Hepatocyte (in vitro differentiated cells): ENCODE results near the gene CPEB3.

Experiments
- EZH2 ChIP-seq: fragments of 200-600 bp; sonication (generic); IDR thresholded peaks from 2 replicates; pipeline ENCODE4 v1.6.1; 2016; ENCODE audit warnings: antibody characterized with exemption, mild to moderate bottlenecking, borderline replicate concordance
- TF ChIP-seq, protein P1 (sequence below): fragments of 200-600 bp; sonication (generic); IDR thresholded peaks from 2 replicates; pipeline ENCODE4 v1.5.1; 2016; ENCODE audit warnings: antibody characterized with exemption, mild to moderate bottlenecking; ENCODE audit not compliant: poor library complexity

DNA sequence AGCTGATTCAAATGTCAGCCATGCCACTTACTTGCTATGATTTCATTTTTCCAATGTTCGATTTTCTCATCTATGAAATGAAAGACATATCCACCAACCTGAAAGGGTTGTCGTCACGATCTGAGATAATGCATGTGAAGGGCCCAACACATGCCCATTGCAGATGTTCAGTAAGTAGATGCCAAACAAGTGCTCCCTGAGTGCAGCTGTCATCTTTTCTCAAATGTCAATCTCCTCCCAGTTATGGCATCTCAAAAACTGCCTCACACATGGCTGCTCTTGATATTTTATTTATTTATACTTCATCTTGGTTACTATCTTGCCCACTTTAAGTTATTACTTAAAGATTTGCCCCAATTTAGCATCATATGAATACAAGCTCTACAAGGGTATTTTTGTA is 16.8 kb downstream of the CPEB3 start:
- TF ChIP-seq, protein P1, sequence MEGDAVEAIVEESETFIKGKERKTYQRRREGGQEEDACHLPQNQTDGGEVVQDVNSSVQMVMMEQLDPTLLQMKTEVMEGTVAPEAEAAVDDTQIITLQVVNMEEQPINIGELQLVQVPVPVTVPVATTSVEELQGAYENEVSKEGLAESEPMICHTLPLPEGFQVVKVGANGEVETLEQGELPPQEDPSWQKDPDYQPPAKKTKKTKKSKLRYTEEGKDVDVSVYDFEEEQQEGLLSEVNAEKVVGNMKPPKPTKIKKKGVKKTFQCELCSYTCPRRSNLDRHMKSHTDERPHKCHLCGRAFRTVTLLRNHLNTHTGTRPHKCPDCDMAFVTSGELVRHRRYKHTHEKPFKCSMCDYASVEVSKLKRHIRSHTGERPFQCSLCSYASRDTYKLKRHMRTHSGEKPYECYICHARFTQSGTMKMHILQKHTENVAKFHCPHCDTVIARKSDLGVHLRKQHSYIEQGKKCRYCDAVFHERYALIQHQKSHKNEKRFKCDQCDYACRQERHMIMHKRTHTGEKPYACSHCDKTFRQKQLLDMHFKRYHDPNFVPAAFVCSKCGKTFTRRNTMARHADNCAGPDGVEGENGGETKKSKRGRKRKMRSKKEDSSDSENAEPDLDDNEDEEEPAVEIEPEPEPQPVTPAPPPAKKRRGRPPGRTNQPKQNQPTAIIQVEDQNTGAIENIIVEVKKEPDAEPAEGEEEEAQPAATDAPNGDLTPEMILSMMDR, result no peak
- no peak for TF ChIP-seq EZH2
